ENCODE measurements around the gene ABCC4.

The ABCC4 gene

DNA sequence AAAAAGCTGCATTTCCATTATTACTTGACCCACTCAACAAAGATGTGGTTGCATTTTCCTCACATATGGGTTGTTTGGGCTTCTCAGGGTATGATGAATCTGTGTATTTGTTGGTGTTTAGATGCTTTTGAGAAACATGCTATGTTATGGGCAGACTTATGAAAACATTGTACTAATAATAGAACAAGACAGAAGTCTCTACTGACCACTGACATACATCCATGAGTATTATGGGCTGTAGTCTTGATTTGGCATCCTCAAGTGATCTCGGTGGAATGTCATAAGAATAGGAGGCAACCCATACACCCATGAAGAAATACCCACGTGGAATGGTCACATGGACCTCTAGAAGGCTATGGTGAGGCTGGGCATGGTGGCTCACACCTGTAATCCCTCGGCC, 36.3 kb upstream of the ABCC4 start:
- CTCF ChIA-PET: no interaction called here
- no peak for TF ChIP-seq L3MBTL2 (conservative IDR thresholded peaks at IDR 0.05)
- TF ChIP-seq LEF1 (IDR thresholded peaks at IDR 0.05; ENCODE audit: borderline replicate concordance): no peak
- no peak for TF ChIP-seq BHLHE40 (IDR thresholded peaks at IDR 0.05; ENCODE audit: borderline replicate concordance)
- no peak for TF ChIP-seq TARDBP (IDR thresholded peaks at IDR 0.05)
- no peak for TF ChIP-seq ZNF384 (IDR thresholded peaks at IDR 0.05)
- TF ChIP-seq NFRKB (IDR thresholded peaks at IDR 0.05): no peak
- TF ChIP-seq SP1 (IDR thresholded peaks at IDR 0.05): no peak
- TF ChIP-seq ELF4 (IDR thresholded peaks at IDR 0.05): no peak
- no peak for TF ChIP-seq ARNT (IDR thresholded peaks at IDR 0.05)
- no peak for TF ChIP-seq SUZ12 (IDR thresholded peaks at IDR 0.05)
- no peak for TF ChIP-seq HDGF (IDR thresholded peaks at IDR 0.05; ENCODE audit: borderline replicate concordance)
- TF ChIP-seq, protein P1, sequence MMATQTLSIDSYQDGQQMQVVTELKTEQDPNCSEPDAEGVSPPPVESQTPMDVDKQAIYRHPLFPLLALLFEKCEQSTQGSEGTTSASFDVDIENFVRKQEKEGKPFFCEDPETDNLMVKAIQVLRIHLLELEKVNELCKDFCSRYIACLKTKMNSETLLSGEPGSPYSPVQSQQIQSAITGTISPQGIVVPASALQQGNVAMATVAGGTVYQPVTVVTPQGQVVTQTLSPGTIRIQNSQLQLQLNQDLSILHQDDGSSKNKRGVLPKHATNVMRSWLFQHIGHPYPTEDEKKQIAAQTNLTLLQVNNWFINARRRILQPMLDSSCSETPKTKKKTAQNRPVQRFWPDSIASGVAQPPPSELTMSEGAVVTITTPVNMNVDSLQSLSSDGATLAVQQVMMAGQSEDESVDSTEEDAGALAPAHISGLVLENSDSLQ (IDR thresholded peaks at IDR 0.05): no peak
- no peak for TF ChIP-seq FOXM1 (IDR thresholded peaks at IDR 0.05; ENCODE audit: borderline replicate concordance)
- no peak for TF ChIP-seq FOXK2 (IDR thresholded peaks at IDR 0.05)
- TF ChIP-seq CTBP1 (IDR thresholded peaks at IDR 0.05; ENCODE audit: borderline replicate concordance): no peak
- no peak for TF ChIP-seq FOXA1 (IDR thresholded peaks at IDR 0.05)
- POLR2A ChIA-PET: no interaction called here
- no peak for DNase-seq (ENCODE audit: extremely low spot score)

DNA sequence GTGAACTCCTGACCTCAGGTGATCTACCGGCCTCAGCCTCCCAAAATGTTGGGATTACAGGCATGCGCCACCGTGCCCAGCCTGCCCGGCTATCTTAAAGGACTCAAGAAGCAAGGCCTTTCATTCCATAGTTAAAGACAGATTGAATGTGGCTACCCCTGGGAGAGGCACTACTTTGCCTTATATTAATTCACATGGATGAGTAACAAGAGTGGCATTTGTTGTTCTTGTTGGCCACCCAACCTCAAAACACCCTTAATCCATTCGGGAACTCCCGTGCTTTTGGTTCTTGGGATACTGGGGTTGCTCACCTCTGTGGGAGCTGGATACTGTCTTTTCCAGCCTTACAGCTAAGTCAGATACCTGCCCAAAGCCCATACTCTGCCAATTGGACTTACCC, 34.4 kb upstream of the ABCC4 start:
- CTCF ChIA-PET: no interaction called here
- TF ChIP-seq SUZ12 (IDR thresholded peaks at IDR 0.05) (no peak), FOXK2 (IDR thresholded peaks at IDR 0.05) (no peak), NFRKB (IDR thresholded peaks at IDR 0.05) (no peak)
- DNase-seq (ENCODE audit: extremely low spot score): no peak
- POLR2A ChIA-PET: no interaction called here

DNA sequence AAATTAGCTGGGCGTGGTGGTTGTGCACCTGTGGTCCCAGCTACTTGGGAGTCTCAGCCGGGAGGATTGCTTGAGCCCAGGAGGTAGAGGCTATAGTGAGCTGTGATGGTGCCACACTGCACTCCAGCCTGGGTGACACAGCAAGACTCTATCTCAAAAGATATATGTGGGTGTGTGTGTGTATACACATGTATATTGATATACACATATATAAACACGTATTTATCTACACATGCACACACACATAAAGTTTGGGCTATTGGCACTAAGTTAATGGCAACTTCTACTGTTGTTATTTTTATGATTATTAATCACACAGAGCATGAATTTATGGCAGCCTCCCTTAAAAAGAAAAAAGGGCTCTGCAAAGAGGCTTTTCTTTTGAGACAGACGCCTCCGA, 27.1 kb upstream of the ABCC4 start:
- no peak for DNase-seq (ENCODE audit: extremely low spot score)
- ChIA-PET CTCF (no interaction called here), POLR2A (no interaction called here)
- TF ChIP-seq BHLHE40 (IDR thresholded peaks at IDR 0.05; ENCODE audit: borderline replicate concordance): no peak
- no peak for TF ChIP-seq LEF1 (IDR thresholded peaks at IDR 0.05; ENCODE audit: borderline replicate concordance)
- no peak for TF ChIP-seq ELF4 (IDR thresholded peaks at IDR 0.05)
- TF ChIP-seq HDGF (IDR thresholded peaks at IDR 0.05; ENCODE audit: borderline replicate concordance): no peak
- no peak for TF ChIP-seq SUZ12 (IDR thresholded peaks at IDR 0.05)
- TF ChIP-seq CTBP1 (IDR thresholded peaks at IDR 0.05; ENCODE audit: borderline replicate concordance): no peak
- no peak for TF ChIP-seq FOXA1 (IDR thresholded peaks at IDR 0.05)
- no peak for TF ChIP-seq FOXM1 (IDR thresholded peaks at IDR 0.05; ENCODE audit: borderline replicate concordance)
- TF ChIP-seq ZNF384 (IDR thresholded peaks at IDR 0.05): no peak
- TF ChIP-seq, protein P1 (IDR thresholded peaks at IDR 0.05): no peak
- TF ChIP-seq NFRKB (IDR thresholded peaks at IDR 0.05): no peak
- no peak for TF ChIP-seq TARDBP (IDR thresholded peaks at IDR 0.05)
- no peak for TF ChIP-seq ARNT (IDR thresholded peaks at IDR 0.05)

DNA sequence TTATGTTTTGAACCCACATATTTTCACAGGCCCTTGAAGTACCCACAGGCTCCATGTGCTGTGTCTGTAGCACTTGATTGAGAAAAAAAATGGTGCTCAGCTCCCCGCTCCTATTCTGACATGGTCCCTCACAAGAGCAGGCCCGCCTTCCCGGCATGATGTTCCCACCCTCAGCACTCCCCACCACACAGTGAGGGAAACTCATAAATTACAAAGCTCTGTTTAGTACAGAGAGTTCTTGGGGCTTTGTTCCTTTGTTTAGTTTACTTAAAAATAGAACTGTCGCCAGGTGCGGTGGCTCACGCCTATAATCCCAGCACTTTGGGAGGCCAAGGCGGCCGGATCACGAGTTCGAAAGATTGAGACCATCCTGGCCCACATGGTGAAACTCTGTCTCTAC, 25.9 kb upstream of the ABCC4 start:
- no peak for DNase-seq (ENCODE audit: extremely low spot score)
- ChIA-PET CTCF (interaction anchor here (1.1 kb wide), 1 partner anchor 620 kb away, joined by 7 read pairs; no protein-coding TSS in a partner anchor), POLR2A (no interaction called here)
- TF ChIP-seq CTBP1 (IDR thresholded peaks at IDR 0.05; ENCODE audit: borderline replicate concordance): no peak
- TF ChIP-seq FOXA1 (IDR thresholded peaks at IDR 0.05): no peak
- no peak for TF ChIP-seq TARDBP (IDR thresholded peaks at IDR 0.05)
- TF ChIP-seq, protein P1 (IDR thresholded peaks at IDR 0.05): no peak
- TF ChIP-seq BHLHE40 (IDR thresholded peaks at IDR 0.05; ENCODE audit: borderline replicate concordance): no peak
- no peak for TF ChIP-seq L3MBTL2 (conservative IDR thresholded peaks at IDR 0.05)
- TF ChIP-seq ARNT (IDR thresholded peaks at IDR 0.05): no peak
- TF ChIP-seq FOXK2 (IDR thresholded peaks at IDR 0.05): no peak
- TF ChIP-seq HDGF (IDR thresholded peaks at IDR 0.05; ENCODE audit: borderline replicate concordance): no peak
- TF ChIP-seq NFRKB (IDR thresholded peaks at IDR 0.05): no peak
- TF ChIP-seq ELF4 (IDR thresholded peaks at IDR 0.05): no peak
- no peak for TF ChIP-seq SP1 (IDR thresholded peaks at IDR 0.05)
- TF ChIP-seq FOXM1 (IDR thresholded peaks at IDR 0.05; ENCODE audit: borderline replicate concordance): no peak
- no peak for TF ChIP-seq SUZ12 (IDR thresholded peaks at IDR 0.05)
- TF ChIP-seq LEF1 (IDR thresholded peaks at IDR 0.05; ENCODE audit: borderline replicate concordance): no peak
- TF ChIP-seq ZNF384 (IDR thresholded peaks at IDR 0.05): no peak

DNA sequence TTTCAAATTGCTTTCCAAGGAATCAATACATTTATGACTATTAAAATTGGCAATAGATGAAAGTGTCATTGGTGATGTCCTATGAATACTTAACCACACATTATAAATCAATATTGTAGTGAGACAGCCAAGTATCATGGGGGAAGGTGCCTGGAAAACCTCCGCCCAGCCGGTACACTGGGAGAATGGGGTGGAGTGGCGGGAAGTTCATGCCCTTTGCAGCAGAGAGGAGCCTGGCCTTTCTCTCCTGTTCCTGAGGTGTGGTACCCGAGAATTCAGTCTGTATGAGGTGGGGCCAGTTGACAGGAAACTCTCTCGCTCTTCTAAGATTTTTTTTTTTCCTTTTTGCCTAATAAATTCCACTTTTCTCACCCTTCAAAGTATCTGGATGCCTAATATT, 25.4 kb upstream of the ABCC4 start:
- CTCF ChIA-PET: interaction anchor here (1.1 kb wide), 1 partner anchor 620 kb away, joined by 7 read pairs; no protein-coding TSS in a partner anchor
- POLR2A ChIA-PET: no interaction called here
- DNase-seq (ENCODE audit: extremely low spot score): no peak
- TF ChIP-seq NFRKB (IDR thresholded peaks at IDR 0.05) (no peak), HDGF (IDR thresholded peaks at IDR 0.05; ENCODE audit: borderline replicate concordance) (no peak), TARDBP (IDR thresholded peaks at IDR 0.05) (no peak), FOXA1 (IDR thresholded peaks at IDR 0.05) (no peak), CTBP1 (IDR thresholded peaks at IDR 0.05; ENCODE audit: borderline replicate concordance) (no peak), FOXM1 (IDR thresholded peaks at IDR 0.05; ENCODE audit: borderline replicate concordance) (no peak), SUZ12 (IDR thresholded peaks at IDR 0.05) (no peak), ZNF384 (IDR thresholded peaks at IDR 0.05) (no peak), FOXK2 (IDR thresholded peaks at IDR 0.05) (no peak)
- TF ChIP-seq, protein P1 (IDR thresholded peaks at IDR 0.05): no peak

DNA sequence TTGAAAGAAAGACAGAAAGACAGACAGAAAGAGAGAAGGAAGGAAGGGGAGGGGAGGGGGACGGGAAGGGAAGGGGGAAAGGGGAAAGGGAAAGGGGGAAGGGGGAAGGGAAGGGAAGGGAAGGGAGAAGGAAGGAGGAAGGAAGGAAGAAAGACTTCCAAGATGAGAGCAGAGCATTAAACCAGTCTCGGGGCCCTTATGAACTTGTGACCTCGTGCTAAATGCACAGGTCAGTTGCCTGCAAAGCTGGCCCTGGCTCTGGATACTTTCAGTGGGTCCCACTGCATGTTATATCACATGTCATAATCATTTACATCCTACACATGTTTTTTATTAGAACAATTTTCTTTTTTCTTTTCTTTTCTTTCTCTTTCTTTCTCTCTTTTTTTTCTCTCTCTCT, 24.2 kb upstream of the ABCC4 start:
- no peak for DNase-seq (ENCODE audit: extremely low spot score)
- ChIA-PET POLR2A (no interaction called here), CTCF (interaction anchor here (0.6 kb wide), 1 partner anchor 1826 kb away, joined by 3 read pairs; no protein-coding TSS in a partner anchor)
- TF ChIP-seq FOXK2 (IDR thresholded peaks at IDR 0.05): no peak
- TF ChIP-seq BHLHE40 (IDR thresholded peaks at IDR 0.05; ENCODE audit: borderline replicate concordance): no peak
- no peak for TF ChIP-seq SP1 (IDR thresholded peaks at IDR 0.05)
- TF ChIP-seq FOXA1 (IDR thresholded peaks at IDR 0.05): no peak
- TF ChIP-seq LEF1 (IDR thresholded peaks at IDR 0.05; ENCODE audit: borderline replicate concordance): no peak
- TF ChIP-seq, protein P1 (IDR thresholded peaks at IDR 0.05): no peak
- TF ChIP-seq FOXM1 (IDR thresholded peaks at IDR 0.05; ENCODE audit: borderline replicate concordance): no peak
- no peak for TF ChIP-seq CTBP1 (IDR thresholded peaks at IDR 0.05; ENCODE audit: borderline replicate concordance)
- TF ChIP-seq L3MBTL2 (conservative IDR thresholded peaks at IDR 0.05): no peak
- TF ChIP-seq ELF4 (IDR thresholded peaks at IDR 0.05): no peak
- no peak for TF ChIP-seq ZNF384 (IDR thresholded peaks at IDR 0.05)
- no peak for TF ChIP-seq TARDBP (IDR thresholded peaks at IDR 0.05)
- no peak for TF ChIP-seq SUZ12 (IDR thresholded peaks at IDR 0.05)
- TF ChIP-seq NFRKB (IDR thresholded peaks at IDR 0.05): no peak
- TF ChIP-seq HDGF (IDR thresholded peaks at IDR 0.05; ENCODE audit: borderline replicate concordance): no peak
- no peak for TF ChIP-seq ARNT (IDR thresholded peaks at IDR 0.05)

All from HEK293T (cell line).